ENCODE results near the gene MYH8.

Gene MYH8

DNA sequence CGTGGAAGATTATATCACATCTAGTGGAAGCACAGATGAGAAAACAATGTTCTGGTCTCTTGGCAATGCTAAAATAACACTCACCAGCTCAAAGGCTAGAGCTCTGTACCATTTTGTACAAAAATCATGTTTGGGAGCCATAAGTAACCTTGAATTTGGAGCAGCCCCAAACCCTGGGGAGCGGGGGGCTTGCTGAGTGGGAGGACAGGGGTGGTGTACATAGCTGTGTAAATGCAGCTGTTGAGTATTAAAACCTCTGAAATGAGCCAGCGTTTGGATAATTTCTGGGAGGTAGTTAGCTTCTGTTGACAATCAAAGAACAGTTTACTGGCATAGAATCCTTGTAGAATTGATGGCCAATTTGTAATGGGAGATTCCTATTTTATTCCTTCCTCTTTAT is 4.3 kb downstream of the MYH8 start:
- DNase-seq (ENCODE audit: low read depth in 1 of 2, low spot score in 1 of 2) = no peak
- in situ Hi-C loops (cut with HindIII; ENCODE audit: low pct_unique_long_range_greater_than_20kb, low sequenced_read_pairs) = no loop called here
- TF ChIP-seq JUND (IDR thresholded peaks at IDR 0.05; ENCODE audit: low read depth) = no peak

DNA sequence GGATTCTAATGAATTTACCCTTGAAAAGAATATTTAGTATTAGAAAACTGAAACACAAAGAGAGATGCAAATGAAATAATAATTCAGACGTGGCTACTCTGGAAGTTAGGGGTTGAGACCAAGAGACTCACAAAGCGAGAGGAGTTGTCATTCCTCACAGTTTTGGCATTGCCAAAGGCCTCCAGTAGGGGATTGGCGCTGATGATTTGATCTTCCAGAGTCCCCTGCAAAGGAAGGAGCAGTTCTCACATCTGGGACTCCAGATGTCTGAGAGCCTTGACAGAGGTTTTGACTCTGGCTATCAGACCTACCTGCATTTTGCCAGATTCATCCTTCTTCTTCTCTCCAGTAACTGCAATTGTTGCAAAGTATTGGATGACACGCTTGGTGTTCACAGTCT is 6.6 kb downstream of the MYH8 start:
- in situ Hi-C loops (cut with HindIII; ENCODE audit: low pct_unique_long_range_greater_than_20kb, low sequenced_read_pairs) = no loop called here
- TF ChIP-seq JUND (IDR thresholded peaks at IDR 0.05; ENCODE audit: low read depth) = no peak

DNA sequence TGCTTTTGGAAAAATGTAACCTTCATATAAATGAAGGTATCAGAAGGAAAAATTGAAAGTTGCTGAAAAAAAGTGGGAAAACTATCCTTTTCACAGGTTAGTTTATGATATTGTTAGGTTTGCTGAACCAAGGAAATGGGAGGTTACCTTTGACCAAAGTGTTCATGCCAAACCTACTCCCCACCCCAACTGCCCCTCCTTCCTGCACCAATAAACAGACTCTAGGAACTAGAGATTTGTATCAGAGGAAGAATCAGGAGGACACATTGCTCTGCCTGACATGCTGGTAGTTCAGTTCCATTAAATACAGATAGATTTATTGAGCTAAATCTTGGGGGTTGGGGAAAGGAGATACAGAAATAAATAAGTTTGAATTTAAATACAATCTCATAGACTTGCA is 18.2 kb downstream of the MYH8 start:
- TF ChIP-seq JUND (IDR thresholded peaks at IDR 0.05; ENCODE audit: low read depth) = no peak
- no peak for DNase-seq (ENCODE audit: low read depth in 1 of 2, low spot score in 1 of 2)
- in situ Hi-C loops (cut with HindIII; ENCODE audit: low pct_unique_long_range_greater_than_20kb, low sequenced_read_pairs) = no loop called here

More for the DNA sequence above, 6.6 kb downstream of the MYH8 start:
- no peak for DNase-seq (ENCODE audit: low read depth in 1 of 2, low spot score in 1 of 2)

DNA sequence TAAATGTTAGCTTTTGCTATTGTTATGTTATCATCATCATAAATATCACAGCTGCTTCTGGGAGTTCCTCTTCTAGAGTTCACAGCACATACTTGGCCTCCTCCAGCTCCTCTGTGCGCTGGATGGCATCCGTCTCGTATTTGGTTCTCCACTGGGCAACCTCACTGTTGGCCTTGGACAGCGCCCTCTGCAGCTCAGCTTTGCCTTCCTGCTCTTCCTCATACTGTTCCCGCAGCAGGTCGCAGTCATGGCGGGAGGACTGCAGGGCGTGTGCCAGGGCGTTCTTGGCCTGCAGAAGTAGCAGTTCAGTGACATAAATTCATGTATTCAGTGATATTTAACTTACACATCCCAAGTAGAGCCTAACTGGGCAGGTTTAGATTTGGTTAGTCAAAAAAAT is 23.4 kb downstream of the MYH8 start:
- no peak for DNase-seq (ENCODE audit: low read depth in 1 of 2, low spot score in 1 of 2)
- TF ChIP-seq JUND (IDR thresholded peaks at IDR 0.05; ENCODE audit: low read depth) = no peak
- in situ Hi-C loops (cut with HindIII; ENCODE audit: low pct_unique_long_range_greater_than_20kb, low sequenced_read_pairs) = no loop called here

DNA sequence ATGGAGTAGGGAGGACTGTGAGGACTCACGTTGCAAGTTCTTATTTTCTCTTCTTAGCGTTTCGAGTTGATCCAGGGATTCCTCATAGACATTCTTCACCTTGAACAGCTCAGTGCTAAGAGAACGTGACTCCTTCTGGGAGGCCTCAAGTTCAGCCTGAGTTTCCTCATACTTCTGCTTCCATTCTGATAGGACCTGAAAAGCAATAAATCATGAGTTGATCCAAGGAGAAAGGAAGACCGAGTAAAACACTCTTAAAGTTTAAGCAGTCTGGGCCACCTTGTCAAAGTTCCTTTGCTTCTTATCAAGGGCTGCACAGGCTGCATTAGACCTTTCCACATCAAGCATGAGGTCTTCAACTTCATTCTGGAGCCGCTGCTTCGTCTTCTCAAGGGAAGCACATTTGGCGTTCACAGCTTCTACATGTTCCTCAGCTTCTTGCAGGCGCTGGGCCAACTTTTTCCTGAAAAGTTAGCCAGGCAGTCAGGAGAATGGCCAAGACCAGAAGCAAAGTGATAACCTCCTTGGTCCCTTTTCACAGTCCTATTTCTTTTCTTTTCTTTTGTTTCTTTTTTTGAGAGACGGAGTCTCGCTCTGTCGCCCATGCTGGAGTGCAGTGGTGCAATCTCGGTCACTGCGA is 25.1 kb downstream of the MYH8 start:
- no peak for DNase-seq (ENCODE audit: low read depth in 1 of 2, low spot score in 1 of 2)
- in situ Hi-C loops (cut with HindIII; ENCODE audit: low pct_unique_long_range_greater_than_20kb, low sequenced_read_pairs) = no loop called here
- no peak for TF ChIP-seq JUND (IDR thresholded peaks at IDR 0.05; ENCODE audit: low read depth)

DNA sequence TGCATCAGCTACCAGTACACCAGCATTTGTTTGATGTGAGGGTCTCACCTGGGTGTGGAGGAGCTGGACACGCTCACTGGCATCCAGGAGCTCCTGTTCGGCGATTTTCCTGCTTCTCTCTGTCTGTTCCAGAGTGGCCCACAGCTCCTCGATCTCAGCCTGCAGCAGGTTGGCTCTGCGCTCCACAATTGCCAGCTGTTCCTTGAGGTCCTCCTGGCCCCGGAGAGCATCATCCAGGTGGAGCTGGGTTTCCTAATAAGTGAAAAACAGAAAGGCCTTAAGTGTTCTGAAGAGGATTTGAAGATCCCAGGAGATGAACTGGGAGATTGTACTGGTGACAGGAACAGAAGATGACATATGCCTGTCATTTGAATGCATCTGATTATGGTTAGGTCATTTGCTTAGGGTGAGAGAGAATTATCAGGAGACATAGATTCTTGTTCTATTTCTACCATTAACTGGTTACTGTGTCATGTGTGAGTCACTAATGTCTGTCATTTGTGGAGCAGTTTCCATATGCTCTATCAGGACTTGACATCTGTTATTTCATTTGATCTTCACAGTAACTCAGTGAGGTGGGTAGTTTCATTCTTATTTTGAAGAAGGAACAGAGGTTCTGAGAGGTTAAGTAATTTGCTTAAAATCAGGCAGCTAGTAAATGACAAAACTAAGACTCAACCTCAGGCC is 27.4 kb downstream of the MYH8 start:
- TF ChIP-seq JUND (IDR thresholded peaks at IDR 0.05; ENCODE audit: low read depth) = no peak
- no peak for DNase-seq (ENCODE audit: low read depth in 1 of 2, low spot score in 1 of 2)
- in situ Hi-C loops (cut with HindIII; ENCODE audit: low pct_unique_long_range_greater_than_20kb, low sequenced_read_pairs) = no loop called here

DNA sequence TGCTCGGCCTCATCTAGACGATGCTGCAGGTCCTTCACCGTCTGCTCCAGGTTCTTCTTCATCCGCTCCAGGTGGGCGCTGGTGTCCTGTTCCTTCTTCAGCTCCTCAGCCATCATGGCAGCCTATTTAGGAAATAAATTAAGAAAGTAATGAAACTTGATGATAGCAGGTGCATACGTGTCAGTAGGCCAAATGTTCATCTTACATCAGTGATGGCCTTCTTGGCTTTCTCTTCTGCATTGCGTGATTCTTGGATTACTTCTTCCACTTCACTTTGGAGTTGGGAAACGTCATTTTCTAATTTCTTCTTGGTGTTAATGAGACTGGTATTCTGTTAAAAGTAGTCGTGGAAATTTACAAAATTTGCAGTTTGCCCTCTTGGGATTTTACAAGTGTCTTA is 28.9 kb downstream of the MYH8 start:
- TF ChIP-seq JUND (IDR thresholded peaks at IDR 0.05; ENCODE audit: low read depth) = no peak
- DNase-seq (ENCODE audit: low read depth in 1 of 2, low spot score in 1 of 2) = no peak
- in situ Hi-C loops (cut with HindIII; ENCODE audit: low pct_unique_long_range_greater_than_20kb, low sequenced_read_pairs) = no loop called here

DNA sequence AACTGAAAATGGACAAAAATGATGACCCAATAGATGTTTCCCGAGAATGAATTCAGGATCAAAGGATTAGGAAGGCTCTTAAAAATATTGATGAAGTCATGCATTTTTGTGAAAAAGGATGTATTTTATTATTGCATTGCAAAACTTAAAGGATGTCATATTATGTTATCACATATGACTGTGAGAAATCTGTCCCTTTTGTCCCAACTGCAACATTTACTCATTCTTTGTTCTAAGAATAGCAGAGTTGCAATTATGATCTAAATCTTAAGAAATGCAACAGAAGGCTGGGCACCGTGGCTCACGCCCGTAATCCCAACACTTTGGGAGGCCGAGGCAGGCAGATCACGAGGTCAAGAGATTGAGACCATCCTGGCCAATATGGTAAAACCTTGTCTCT is 35.9 kb downstream of the MYH8 start:
- no peak for DNase-seq (ENCODE audit: low read depth in 1 of 2, low spot score in 1 of 2)
- no peak for TF ChIP-seq JUND (IDR thresholded peaks at IDR 0.05; ENCODE audit: low read depth)
- in situ Hi-C loops (cut with HindIII; ENCODE audit: low pct_unique_long_range_greater_than_20kb, low sequenced_read_pairs) = no loop called here

DNA sequence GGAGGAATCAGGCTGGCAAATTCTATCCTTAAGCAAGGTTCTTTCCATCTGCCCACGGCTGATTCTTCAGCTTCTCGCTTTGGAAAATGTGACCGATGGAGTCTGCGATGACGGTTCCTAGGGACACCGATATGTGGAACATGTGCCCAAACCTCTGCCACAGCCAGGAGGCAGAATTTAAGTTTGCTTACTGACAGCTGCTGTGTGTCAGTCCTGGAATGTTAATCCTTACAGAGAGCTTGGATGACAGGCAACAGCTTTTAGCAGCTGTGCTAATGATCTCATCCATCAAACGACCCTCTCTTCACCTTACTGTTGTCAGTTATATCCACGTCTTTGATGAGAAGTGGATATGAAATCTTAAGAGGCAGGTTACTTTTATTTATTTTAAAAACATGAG is 37.6 kb downstream of the MYH8 start:
- TF ChIP-seq JUND (IDR thresholded peaks at IDR 0.05; ENCODE audit: low read depth) = no peak
- DNase-seq (ENCODE audit: low read depth in 1 of 2, low spot score in 1 of 2) = no peak
- in situ Hi-C loops (cut with HindIII; ENCODE audit: low pct_unique_long_range_greater_than_20kb, low sequenced_read_pairs) = no loop called here

DNA sequence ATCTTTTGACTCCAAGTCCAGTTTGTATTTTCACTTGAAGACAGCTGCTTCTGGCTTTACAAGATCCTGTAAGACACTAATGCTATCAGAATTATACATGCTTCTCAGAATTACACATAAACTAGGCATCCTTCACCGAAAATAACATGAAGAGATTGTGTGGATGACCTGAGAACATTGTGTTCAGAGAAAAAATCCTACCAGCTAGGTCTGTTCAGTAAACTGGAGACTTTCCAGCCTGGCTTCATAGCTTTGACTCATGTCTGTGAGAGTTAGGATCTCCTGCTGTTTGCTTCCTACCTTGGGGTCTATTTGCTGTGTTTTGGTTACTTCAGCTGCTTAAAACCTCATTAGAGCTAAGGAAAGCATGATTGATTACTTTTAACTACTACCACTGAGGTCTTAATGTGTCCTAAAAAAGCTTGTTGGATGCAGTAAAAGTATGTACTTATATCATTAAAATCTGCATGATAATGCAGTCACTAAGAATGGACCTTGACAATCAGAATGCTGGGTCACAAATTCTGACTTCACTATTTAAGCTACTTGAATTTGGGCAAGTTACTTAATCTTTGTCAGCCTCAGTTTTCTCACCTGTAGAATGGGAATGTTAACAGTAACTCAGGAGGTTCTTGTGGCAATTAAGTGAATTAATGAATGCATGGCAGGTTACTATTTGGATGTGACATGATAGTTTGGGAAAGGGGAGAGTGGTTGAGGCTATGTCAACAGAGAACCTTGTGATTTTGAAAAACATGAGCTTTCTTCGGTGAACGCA is 40.9 kb downstream of the MYH8 start:
- DNase-seq (ENCODE audit: low read depth in 1 of 2, low spot score in 1 of 2) = no peak
- in situ Hi-C loops (cut with HindIII; ENCODE audit: low pct_unique_long_range_greater_than_20kb, low sequenced_read_pairs) = no loop called here
- TF ChIP-seq JUND (IDR thresholded peaks at IDR 0.05; ENCODE audit: low read depth) = no peak

DNA sequence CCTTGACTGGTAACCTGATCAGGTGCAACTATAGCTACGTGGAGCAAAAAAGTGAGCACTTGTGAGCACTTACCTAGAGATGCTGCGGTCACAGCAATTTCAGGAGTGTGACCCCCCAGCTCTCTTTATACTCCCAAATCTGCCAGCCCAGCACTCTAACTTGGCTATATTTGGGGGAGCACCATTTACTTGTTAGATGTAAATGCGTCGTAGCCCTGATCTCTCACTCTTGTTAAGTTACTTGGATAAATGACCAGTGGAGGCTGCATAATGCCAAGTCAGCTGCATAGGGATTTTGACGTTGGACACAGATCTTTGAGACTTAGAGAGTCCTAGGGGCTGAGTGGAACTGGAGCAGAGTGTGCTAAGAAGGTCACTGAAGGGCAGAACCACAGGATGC is 48.8 kb downstream of the MYH8 start, which contains the start of gene MYH13:
Gene MYH13 (minus strand): TSS at position 101 of the 400 bp plus-strand sequence. CDS start 8,476 bp downstream, outside the sequence.
- no peak for DNase-seq (ENCODE audit: low read depth in 1 of 2, low spot score in 1 of 2)
- in situ Hi-C loops (cut with HindIII; ENCODE audit: low pct_unique_long_range_greater_than_20kb, low sequenced_read_pairs) = no loop called here
- no peak for TF ChIP-seq JUND (IDR thresholded peaks at IDR 0.05; ENCODE audit: low read depth)

DNA sequence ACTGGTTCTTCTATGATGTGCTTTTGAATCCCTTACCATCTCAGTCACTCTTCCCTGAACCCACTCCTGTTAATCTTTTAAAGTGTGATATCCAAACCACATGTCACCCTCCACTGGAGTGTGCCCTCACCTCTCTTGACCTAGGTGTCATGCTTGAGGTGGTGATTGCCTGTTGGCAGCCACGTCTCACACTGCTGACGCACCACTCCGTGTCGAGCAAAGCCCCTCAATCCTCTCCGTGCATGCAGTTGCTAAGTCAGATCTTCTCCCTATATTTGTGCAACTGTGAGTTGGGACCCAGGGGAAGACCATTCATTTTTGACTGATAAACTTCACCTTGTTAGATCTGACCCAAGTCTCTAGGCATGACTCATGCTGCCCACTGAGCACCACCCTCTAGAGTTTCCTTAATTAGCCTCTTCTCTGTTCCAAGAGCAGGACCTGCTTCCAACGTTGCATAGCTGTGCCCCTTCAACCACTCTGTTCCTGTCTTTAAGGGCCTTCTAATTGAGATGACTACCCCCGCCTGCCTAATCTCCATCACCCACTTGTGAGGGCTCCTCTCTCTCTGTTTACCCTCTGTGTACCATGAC is 51.6 kb downstream of the MYH8 start:
- no peak for TF ChIP-seq JUND (IDR thresholded peaks at IDR 0.05; ENCODE audit: low read depth)
- in situ Hi-C loops (cut with HindIII; ENCODE audit: low pct_unique_long_range_greater_than_20kb, low sequenced_read_pairs) = no loop called here
- DNase-seq (ENCODE audit: low read depth in 1 of 2, low spot score in 1 of 2) = no peak

DNA sequence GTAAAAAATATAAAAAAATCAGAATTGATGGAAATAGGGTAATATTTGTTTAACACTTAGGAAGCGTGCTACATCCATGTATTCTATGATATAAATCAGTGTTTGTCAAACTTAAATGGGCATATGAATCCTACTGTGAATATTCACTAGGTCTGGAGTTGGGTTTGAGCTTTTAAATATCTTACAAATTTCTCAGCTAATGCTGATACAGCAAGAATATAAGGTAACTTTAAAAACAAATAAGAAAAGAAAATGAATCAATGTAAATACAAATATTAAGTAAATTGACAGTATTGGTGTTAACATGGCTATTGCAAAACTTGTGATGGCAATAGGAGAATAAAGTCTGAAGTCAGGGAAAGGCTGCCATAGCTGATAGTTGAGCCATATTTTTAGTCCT is 52.5 kb downstream of the MYH8 start:
- no peak for DNase-seq (ENCODE audit: low read depth in 1 of 2, low spot score in 1 of 2)
- no peak for TF ChIP-seq JUND (IDR thresholded peaks at IDR 0.05; ENCODE audit: low read depth)
- in situ Hi-C loops (cut with HindIII; ENCODE audit: low pct_unique_long_range_greater_than_20kb, low sequenced_read_pairs) = no loop called here
